SKM-1 treated with dmso at 0.1 percent for 144 hours (cell line): ENCODE data around the gene KPNA1.

Experiments used
- DNase-seq: peaks from one replicate; lab custom pipeline; 2025; ENCODE audit not compliant: unreplicated experiment; lab: John Stamatoyannopoulos, UW

KPNA1 gene

GRCh38 chr3:122416966-122417365 lies 97.8 kb downstream of the KPNA1 start:
- DNase-seq: no peak

- no peak for DNase-seq
These were observed 98.7 kb downstream of the KPNA1 start, which contains the start of gene WDR5B for GRCh38 chr3:122415762-122416654. Gene WDR5B, minus strand, starts transcription at chr3:122416062. Its CDS starts 534 bp downstream, at chr3:122415528.

GRCh38 chr3:122415104-122415744 lies 99.5 kb downstream of the KPNA1 start:
- DNase-seq: no peak

- DNase-seq: no peak
These were observed 100.3 kb downstream of the KPNA1 start for GRCh38 chr3:122414391-122414790.

GRCh38 chr3:122410639-122411038 lies 104.1 kb downstream of the KPNA1 start:
- DNase-seq: no peak

DNA sequence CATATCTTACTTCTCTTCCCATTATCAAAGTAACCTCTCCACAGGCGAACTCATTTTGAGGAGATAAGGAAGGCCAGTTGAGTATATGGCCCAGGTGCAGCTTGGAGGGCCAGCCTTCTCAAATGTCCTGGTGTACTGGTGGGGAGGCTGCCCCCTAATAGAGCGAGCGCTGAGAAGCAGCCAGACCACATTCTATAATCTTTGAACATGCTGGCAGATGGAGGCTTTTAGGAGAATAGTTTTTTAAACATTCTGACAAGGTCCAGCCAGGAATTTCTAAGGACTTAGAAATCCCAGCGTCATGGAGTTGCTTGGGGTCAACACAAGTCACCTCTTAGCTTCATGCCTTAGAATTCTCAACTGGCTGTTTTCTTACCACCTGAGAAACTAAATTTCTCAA lies 104.6 kb downstream of the KPNA1 start:
- DNase-seq: no peak

- DNase-seq: peak; percentile 25
These were observed 105.3 kb downstream of the KPNA1 start for GRCh38 chr3:122409446-122409845.

DNA sequence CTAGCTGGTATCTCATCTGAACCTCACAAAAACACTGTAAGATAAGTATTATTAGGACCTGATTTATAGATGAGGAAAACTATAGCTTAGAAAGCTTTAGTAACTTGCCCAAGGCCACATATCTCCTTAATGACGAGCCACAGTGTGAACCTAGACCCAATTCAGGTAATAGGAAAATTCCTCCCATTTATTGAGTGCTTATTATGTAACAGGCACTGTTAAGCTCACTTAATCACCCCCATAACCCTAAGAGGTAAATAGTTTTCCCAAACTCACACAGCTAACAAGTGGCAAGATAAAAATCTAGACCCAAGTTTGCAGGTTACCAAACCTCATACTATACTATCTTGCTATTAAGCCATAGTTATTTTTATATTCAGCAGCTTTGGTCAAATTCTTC lies 106.8 kb downstream of the KPNA1 start:
- no peak for DNase-seq

DNA sequence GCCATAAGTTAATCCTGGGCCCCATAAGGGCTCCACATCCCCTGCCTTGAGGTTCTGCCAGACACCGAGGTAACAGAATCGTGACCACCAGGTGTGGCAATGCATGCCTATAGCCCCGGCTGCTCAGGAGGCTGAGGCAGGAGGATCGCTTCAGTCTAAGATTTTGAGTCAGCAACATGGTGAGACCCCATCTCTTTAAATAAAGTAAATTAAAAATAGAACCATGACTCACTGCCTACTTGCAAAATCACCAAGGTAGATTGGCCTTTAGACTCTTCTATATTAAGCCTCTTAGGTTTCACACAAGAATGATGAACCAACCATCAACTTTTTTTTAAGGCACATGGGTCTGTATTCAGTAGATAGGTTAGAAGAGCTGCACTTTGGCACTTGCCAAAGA lies 108.5 kb downstream of the KPNA1 start:
- DNase-seq: no peak

GRCh38 chr3:122405015-122405414 lies 109.7 kb downstream of the KPNA1 start:
- no peak for DNase-seq

GRCh38 chr3:122403489-122403888 lies 111.2 kb downstream of the KPNA1 start:
- DNase-seq: no peak

DNA sequence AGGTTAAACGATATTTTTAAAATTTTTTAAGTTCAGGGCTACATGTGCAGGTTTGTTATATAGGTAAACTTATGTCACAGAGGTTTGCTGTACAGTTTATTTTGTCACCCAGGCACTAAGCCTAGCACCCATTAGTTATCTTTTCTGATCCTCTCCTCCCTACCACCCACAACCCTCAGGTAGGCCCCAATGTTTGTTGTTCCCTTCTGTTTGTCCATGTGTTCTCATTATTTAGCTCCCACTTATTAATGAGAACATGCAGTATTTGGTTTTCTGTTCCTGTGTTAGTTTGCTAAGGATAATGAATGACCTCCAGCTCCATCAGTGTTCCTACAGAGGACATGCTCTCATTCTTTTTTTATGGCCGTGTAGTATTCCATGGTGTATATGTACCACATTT lies 115.8 kb downstream of the KPNA1 start:
- no peak for DNase-seq

GRCh38 chr3:122397201-122397600 lies 117.5 kb downstream of the KPNA1 start:
- DNase-seq: no peak

DNA sequence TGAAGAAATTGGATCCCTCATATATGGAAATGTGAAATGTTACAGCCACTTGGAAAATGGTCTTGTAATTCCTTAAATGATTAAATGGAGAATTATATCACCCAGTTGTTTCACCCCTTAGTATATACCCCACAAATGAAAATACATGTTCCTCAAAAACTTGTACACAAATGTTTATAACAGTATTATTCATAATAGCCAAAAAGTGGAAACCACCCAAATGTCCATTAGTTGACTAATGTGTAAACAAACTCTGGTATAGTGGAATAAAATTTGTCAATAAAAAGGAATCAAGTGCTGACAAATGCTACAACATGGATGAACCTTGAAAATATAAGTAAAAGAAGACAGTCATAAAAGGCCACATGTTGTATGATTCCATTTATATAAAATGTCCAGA lies 118.2 kb downstream of the KPNA1 start:
- DNase-seq: no peak

GRCh38 chr3:122395582-122395981 lies 119.2 kb downstream of the KPNA1 start:
- no peak for DNase-seq

DNA sequence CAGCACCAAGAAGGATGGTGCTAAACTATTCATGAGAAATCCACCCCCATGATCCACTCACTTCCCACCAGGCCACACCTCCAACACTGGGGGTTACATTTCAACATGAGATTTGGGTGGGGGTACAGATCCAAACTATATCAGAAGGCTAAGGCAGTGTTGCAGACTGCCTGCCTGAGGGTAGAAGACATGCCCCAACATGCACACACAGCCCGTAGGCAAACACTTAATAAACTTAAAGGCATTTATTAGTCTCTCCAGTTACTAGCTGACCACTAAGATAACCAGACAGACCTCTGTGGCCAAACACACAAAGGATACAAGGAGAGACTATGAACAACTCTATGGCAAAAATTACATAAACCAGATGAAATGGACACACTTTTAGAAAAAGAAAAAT lies 120.6 kb downstream of the KPNA1 start:
- DNase-seq: no peak

DNA sequence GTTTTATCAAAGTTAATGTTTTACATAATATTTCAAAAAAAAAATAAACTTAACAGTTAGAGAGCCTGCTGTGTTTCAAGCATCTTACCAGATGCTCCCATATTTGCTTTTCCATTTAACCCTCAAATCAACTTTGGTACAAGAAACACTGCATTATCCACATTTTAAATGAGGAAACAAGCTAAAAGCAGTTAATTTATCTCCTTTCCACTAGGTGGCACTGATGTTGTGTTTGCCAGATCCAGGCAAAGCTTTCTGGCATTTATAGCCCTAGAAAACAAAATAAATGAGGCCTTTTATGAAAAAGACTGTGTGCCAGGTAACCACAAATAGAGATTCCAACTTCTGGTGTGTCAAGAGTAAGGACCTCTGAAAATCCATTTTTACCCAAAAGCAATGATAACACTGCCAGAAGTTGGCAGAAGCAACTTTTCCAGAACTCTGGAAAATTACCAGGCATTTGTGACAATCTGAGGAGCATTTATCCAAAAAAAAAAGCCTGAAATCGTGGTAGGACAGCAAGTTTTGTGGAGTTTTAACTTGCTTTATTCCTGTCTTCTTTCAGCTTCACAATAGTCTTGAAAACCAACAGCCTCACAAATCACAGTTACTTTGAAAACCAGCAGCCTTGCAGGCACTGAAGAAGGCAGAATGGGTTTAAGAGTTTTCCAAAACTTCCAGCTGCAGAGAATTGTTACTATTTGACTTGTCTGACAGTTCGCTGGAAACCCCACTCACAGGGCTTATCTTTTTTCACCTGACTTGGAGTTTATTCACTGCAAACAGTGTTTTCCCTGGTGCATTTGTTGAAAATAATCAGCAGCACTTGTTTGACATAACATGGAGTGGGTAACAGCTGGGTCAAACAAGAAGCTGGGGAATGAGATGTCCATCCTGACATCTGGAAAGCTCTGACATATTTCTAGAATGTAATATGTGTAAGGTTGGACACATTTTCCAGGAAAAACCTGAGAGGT lies 121.6 kb downstream of the KPNA1 start:
- DNase-seq: peak; percentile 51

DNA sequence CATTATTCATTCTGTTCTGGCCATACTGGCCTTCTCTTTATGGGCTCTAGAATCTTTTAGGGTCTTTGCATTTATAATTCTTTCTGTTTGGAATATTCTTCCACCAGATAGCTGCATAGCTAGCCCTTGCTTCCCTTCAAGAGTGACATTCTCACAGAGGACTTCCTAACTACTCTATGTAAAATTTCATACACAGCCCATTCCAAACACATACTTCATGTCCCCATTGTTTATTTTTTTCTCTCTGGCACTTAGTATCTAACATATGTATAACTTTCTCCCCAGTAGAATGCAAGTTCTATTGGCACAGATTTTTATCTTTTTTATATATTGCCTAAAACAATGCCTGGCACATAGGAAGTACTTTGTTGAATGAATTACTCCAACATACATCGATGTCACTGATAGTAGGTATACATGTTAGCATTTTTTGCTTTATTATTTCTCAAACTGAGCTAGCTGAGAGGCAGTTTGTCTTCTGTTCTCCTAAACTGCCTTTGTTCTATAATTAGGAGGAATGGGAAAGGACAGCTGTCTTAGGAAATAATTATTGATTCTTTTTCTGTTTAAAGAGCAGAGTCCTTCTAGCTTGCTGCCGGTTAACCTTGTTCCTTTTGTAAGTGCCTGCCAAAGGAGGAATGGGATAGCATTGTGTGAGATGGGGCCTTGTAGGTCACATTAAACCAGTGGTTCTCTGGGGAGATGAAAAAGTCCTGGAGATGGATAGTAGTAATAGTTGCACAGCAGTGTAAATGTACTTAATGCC lies 122.9 kb downstream of the KPNA1 start:
- no peak for DNase-seq

GRCh38 chr3:122390665-122391064 lies 124.1 kb downstream of the KPNA1 start:
- no peak for DNase-seq

DNA sequence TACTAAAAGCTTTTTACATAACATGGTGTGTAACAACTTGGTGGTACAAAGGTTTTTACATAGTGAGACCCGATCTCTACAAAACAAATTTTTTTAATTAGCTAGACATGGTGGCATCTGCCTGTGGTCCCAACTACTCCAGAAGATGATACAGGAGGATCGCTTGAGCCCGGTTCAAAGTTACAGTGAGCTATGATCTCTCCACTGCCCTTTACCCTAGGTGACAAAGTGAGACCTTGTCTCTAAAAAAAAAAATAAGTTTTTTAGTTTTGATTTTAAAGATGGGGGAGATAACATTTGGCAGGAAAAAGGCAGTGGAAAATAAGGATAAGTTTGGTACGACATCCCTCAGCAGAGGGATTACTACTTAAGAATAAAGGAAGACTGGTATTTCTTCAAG lies 124.8 kb downstream of the KPNA1 start:
- DNase-seq: no peak
